Fibroblast of pulmonary artery (primary cell): ENCODE results near the gene PGBD2.

Source experiments
- DNase-seq: peaks from one replicate; pipeline ENCODE4 v3.0.0-alpha.2; 2010; ENCODE audit warnings: low read depth
- H3K4me3 ChIP-seq: replicated peaks from 2 replicates; pipeline ENCODE4 v1.5.1; 2011; ENCODE audit warnings: low read depth, mild to moderate bottlenecking, control low read depth, low read length, moderate library complexity
- TF ChIP-seq, protein P1 (sequence below): IDR thresholded peaks from 2 replicates; pipeline ENCODE4 v1.5.1; 2011; ENCODE audit warnings: mild to moderate bottlenecking, control low read depth, low read length, inconsistent platforms; ENCODE audit errors: missing control alignments

Gene PGBD2

DNA sequence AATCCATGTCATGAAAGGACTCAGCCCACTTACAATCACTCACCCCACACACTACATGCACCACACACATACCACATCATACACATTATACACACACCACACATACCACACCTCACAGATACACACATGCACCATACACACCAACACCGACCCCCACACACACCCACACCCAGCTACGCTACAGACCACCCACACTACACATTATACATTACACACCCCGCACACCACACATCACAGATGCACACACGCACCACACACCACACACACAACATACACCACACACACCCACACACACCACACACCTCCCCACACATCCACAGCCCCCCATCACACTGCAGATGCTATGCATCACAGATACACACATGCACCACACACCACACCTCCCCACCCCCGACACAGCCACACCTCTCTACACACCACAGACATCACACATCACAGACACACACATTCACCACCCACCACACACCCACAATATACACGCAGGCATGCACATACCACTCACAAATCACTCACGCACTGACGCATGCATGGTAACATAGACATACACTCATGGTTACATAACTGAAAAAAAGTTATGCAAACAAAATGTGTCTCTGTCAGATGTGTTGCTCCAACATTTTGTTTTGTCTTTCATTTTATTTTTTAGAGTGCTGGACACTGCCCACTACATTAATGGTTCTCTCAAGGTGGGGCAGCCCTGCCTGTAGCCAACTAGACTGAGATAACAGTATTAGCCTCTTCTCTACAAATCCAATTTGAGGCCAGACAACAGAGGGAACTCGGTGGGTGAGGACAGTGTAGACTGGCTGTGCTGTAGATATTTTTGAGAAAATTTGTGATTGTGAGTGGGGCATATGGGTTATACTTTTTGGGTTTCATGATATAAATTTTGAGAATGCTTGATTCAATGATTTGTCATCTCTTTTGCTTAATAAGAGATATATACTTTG, 15.2 kb upstream of the PGBD2 start:
- TF ChIP-seq, protein P1, sequence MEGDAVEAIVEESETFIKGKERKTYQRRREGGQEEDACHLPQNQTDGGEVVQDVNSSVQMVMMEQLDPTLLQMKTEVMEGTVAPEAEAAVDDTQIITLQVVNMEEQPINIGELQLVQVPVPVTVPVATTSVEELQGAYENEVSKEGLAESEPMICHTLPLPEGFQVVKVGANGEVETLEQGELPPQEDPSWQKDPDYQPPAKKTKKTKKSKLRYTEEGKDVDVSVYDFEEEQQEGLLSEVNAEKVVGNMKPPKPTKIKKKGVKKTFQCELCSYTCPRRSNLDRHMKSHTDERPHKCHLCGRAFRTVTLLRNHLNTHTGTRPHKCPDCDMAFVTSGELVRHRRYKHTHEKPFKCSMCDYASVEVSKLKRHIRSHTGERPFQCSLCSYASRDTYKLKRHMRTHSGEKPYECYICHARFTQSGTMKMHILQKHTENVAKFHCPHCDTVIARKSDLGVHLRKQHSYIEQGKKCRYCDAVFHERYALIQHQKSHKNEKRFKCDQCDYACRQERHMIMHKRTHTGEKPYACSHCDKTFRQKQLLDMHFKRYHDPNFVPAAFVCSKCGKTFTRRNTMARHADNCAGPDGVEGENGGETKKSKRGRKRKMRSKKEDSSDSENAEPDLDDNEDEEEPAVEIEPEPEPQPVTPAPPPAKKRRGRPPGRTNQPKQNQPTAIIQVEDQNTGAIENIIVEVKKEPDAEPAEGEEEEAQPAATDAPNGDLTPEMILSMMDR: no peak
- no peak overlapping the region for H3K4me3 ChIP-seq
- no peak for DNase-seq

- TF ChIP-seq, protein P1: no peak
- H3K4me3 ChIP-seq: no peak overlapping the region
Measured at GRCh38 chr1:248891758-248892157, 14.3 kb upstream of the PGBD2 start.

GRCh38 chr1:248892590-248892989, 13.4 kb upstream of the PGBD2 start:
- DNase-seq: no peak
- TF ChIP-seq, protein P1: no peak
- no peak overlapping the region for H3K4me3 ChIP-seq

More at GRCh38 chr1:248891758-248892157, 14.3 kb upstream of the PGBD2 start:
- DNase-seq: no peak

- TF ChIP-seq, protein P1: no peak
- DNase-seq: no peak
- H3K4me3 ChIP-seq: no peak overlapping the region
Measured at GRCh38 chr1:248894837-248895236, 11.2 kb upstream of the PGBD2 start.

GRCh38 chr1:248897412-248898337, 8.4 kb upstream of the PGBD2 start:
- DNase-seq: no peak
- no peak overlapping the region for H3K4me3 ChIP-seq
- TF ChIP-seq, protein P1: no peak

DNA sequence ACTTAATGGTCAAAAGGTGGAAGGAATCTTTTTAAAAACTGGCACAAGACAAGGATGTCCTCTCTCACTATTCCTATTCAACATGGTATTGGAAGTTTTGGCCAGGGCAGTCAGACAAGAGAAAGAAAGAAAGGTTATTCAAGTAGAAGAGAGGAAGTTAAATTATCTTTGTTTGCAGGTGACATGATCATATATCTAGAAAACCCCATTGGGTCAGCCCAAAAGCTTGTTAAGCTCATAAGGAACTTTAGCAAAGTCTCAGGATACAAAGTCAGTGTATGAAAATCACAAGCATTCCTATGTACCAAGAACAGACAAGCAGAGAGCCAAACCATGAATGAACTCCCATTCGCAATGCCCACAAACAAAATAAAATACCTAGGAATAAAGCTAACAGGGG, 5.4 kb upstream of the PGBD2 start:
- H3K4me3 ChIP-seq: no peak overlapping the region
- TF ChIP-seq, protein P1: no peak
- DNase-seq: no peak
